OCI-LY3 (cell line): ENCODE data around the gene RCAN2.

Source experiments
- EZH2phosphoT487 ChIP-seq: fragments of 200-600 bp; shearing (Covaris generic); IDR thresholded peaks from 2 replicates; pipeline ENCODE4 v1.6.1; 2018; ENCODE audit warnings: antibody characterized with exemption, mixed run types, low read depth
- TF ChIP-seq, protein P1 (sequence below): fragments of 200-600, 300-600 bp; sonication (generic); IDR thresholded peaks from 2 replicates; pipeline ENCODE4 v1.5.1; 2014; ENCODE audit warnings: antibody characterized with exemption, low read length, low read depth

DNA sequence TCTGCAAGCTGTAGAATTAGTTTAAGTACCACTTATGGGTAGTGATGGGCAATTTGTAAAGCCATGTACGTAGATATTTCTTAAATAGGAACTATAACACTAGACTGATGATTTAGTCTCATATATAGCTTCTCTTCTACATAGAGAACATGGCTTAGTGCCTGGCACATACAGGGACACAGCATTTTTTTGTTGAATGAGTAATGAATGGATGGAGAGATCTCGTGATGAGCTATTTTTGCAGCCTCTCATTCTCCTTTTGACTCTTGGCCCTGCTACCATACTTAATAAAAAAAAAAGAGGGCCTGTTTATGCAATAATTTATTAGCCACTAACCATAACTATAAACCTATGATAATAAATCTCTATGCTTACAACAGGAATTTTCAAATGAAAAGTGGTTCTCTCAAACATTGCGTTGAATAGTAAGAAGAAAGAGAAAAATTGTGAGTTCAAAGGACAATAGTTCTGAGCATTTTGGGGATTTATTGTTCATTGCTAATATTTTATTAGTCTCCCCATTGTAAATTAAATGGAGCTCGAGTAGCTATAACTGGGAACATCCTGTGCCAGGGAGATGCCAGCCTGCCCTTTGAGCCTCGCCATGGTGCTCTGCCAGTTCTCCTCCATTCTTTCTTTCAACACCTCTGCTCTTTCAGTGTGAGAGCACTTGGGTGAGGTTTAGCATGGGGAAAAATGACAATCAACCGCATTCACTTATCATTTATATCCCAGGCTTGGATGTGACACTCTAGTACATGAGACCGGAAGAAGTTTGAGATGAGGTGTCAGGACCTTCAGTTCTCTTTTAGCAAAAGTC, 14.7 kb upstream of the RCAN2 start:
- TF ChIP-seq, protein P1, sequence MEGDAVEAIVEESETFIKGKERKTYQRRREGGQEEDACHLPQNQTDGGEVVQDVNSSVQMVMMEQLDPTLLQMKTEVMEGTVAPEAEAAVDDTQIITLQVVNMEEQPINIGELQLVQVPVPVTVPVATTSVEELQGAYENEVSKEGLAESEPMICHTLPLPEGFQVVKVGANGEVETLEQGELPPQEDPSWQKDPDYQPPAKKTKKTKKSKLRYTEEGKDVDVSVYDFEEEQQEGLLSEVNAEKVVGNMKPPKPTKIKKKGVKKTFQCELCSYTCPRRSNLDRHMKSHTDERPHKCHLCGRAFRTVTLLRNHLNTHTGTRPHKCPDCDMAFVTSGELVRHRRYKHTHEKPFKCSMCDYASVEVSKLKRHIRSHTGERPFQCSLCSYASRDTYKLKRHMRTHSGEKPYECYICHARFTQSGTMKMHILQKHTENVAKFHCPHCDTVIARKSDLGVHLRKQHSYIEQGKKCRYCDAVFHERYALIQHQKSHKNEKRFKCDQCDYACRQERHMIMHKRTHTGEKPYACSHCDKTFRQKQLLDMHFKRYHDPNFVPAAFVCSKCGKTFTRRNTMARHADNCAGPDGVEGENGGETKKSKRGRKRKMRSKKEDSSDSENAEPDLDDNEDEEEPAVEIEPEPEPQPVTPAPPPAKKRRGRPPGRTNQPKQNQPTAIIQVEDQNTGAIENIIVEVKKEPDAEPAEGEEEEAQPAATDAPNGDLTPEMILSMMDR, result no peak
- no peak for TF ChIP-seq EZH2phosphoT487
